Stimulated activated CD8-positive, alpha-beta memory T cell treated with anti-CD3 and anti-CD28 coated beads, Interleukin-7, amount 100 ng/mL, for 1 hour (primary cell): ENCODE results near the gene SREBF1.
"Not testable (repeated sequence)": the region's sequence is repeated elsewhere in the genome, so short reads cannot be mapped to it uniquely, and the experiment has no call there.

Source experiments
- DNase-seq, 2 donors: peaks; one replicate each; pipeline ENCODE4 v3.0.0-alpha.2; 2020; ENCODE audit warnings: low read depth in 2 of 2

The SREBF1 gene

DNA sequence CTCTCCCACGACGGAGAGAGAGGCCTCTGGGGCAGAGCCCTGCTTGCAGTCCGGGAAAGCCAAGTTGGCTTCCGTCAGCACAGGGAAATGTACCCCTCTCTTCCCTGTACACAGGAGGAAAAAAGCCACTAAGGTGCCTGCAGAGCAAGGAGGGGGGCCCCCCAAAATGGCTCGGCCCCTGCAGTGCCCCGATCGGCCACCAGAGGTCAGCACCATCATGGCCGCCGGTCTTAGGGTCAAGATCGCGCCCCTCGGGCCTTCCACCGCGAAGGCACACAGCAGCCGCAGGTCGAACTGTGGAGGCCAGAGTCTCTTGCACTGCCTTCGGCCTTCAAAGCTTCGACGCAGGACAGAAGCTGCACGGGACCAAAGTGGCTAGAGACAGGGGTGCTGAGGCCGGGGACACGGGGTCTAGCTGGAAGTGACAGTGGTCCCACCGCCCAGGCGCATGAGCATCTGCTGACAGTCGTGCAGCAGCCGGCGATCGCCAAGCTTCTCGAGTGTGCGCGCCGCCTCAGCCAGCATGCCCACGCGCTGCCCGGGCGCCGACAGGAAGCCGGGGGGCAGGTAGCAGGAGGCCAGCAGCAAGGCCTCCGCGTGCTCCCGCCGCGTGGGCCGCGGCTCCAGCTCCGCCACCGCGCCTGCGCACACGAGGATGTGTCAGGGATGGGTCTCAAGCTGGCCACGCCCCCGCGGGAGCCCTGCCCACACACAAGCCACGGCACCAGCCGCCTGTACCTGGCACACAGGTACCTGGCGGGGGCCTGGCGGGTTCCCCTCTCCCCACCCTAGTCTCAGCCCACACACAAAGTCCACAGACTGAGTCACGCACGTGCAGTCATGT lies 24.4 kb downstream of the SREBF1 start:
- peak; percentile 46 to 60 for DNase-seq

DNA sequence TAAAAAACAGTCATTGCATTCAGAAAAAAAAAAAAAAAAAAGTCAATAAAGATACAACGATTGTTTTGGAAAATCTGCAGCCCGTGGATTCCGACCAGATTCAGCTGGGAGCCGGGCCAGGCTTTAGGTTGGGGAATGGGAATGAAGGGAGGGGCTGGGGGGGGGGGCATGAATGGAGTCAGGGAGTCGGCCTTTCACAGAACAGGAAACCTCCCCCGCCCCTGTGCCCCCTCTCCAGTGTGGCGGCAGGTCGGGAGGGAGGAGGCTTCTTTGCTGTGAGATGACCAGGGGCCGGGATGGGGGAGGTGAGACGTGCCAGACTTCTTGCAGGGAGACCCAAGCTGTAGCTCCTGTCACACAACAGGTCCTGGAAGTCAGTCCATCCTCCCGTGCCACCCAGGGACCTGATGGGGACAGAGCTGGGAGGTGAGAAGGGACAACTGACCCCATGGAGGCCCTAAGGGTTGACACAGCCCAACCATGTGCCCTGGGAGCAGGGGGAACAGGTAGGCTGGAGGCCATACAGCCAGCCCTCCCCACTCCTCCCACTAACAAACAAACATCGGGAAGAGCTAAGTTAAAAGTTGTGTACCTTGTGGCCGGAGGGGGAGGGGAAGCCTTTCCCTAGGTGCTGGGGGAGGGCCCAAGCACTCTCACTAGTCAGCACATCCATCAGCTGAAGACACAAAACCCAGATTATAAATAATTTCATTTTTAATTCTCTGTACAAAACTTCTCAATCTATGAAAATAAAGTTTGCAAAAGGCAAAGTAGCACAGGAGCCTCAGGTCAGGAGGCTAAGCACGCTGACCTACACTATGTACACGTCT lies 25.2 kb downstream of the SREBF1 start:
- DNase-seq, result no peak

GRCh38 chr17:17810895-17811248 lies 25.9 kb downstream of the SREBF1 start:
- DNase-seq, result no peak

DNA sequence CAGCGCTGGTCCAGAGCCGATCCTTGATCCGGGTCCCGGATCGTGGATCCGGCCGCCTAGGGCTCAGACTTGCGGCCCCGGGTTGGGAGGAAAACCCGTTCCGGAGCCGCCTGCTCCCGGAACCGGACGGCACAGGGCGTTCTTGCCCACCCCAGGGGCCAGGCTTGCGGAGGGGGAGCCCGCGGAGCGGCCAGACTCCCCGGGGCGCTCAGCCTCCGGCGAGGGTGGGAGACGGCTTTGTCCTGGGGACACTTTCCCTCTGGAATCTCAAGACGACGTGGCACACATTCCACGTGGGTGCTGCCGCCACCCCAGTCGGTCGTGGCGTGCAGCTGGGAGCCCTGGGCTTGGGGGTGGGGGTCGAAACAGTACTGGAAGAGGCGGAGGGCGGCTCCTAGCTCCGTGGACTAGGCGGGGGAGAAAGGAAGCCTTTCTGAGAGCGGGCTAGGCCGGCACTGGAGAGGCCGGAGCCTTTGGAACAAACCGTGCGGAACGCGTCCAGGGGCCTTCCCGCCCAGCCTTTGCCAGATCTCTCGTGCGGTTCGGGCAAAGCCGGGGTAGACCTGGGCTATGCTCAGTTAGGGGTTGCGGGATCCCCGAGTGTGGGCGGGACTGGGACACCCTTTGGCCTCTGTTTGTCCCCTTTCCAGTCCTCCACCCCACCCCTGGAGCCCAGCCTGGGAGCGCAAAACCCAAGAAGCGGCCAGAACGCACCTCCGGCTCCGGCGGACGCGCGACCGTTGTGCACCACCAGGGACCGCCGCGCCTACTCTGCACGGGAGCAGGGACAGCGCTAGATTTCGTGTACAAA lies 26.5 kb downstream of the SREBF1 start:
- DNase-seq, result no peak

DNA sequence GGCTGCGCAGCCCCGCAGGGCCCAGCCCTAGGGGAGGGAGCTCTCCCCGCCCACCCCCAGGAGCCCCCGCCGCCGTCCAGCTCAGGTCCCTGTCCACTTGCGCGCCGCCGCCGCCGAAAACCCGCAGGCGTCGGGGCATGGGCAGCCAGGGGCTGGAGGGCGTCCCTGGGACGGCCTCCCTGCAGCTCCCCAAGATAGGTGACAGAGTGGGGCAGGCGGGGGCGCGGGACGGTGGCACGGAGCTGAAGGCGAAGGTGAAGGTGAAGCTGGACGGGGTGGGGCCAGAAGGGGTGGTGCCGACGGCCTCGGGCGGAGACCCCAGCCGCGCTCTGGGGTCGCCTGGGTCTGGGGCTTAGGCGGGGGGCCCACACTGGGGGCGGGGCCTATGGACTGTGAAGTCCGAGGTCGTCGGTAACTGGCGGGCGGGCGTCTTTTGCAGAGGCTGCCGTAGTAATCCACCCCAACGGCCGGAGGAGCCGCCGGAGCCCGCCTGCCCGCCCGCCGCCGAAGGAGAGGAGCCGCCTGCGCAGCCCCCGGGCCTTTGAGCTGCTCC lies 27.2 kb downstream of the SREBF1 start:
- DNase-seq, result no peak

- DNase-seq, result no peak
These were observed 27.9 kb downstream of the SREBF1 start for GRCh38 chr17:17808706-17809432.

GRCh38 chr17:17808200-17808599 lies 28.6 kb downstream of the SREBF1 start:
- not testable (repeated sequence) for DNase-seq

GRCh38 chr17:17807440-17807839 lies 29.3 kb downstream of the SREBF1 start:
- no peak for DNase-seq

DNA sequence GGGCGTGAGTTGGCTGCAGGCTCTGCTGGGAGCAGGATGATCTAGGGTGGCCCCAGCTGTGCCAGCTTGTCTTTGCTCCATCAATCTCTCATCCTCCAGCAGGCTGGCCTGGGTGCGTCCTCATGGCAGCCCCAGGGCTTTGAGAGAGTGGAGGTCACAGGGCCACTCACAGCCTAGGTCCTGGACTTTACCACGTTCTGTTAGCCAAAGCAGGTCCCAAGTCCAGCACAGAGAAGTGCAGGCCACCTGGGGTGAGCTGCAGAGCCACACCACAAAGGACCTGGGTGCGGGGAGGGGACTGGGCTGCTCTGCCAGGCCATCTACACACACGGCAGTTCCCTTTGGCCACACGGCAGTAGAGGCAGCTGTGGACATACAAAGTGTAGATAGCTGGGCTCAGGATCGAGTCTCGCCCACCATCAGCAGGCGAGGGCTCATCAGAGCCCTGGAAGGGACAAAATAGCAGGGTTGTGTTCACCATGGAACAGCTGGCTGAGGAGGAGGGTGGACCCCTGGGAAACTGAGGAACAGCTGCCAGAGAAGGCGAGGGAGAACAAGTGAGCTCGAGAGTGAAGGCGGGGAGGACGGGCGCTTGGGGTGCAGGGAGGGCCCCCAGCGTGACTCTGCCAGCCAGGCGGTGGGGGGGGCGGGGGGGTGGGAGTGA lies 30.0 kb downstream of the SREBF1 start:
- no peak for DNase-seq

- DNase-seq, result no peak
These were observed 30.8 kb downstream of the SREBF1 start for GRCh38 chr17:17806035-17806434.

DNA sequence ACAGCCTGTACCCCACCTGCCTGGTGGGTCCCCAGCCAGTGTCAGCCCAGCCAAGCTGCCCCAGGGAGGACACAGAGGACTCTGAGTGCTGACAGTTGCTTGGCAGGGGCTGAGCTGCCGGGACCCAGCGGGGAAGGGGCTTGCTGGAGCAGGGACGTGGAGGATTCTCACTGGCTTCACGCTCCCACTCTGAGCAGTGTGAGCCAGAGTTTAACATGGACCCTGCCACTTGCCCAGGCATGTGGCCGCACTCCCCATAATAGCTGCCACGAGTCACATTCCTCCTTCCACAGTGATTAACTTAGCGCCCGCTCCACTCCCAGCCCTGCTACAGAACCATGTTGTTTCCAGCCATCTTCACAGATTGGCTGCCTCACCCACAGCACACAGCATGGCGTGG lies 31.2 kb downstream of the SREBF1 start:
- DNase-seq, result no peak

GRCh38 chr17:17804007-17804406 lies 32.8 kb downstream of the SREBF1 start:
- no peak for DNase-seq

GRCh38 chr17:17801800-17802481 lies 34.8 kb downstream of the SREBF1 start:
- no peak for DNase-seq

DNA sequence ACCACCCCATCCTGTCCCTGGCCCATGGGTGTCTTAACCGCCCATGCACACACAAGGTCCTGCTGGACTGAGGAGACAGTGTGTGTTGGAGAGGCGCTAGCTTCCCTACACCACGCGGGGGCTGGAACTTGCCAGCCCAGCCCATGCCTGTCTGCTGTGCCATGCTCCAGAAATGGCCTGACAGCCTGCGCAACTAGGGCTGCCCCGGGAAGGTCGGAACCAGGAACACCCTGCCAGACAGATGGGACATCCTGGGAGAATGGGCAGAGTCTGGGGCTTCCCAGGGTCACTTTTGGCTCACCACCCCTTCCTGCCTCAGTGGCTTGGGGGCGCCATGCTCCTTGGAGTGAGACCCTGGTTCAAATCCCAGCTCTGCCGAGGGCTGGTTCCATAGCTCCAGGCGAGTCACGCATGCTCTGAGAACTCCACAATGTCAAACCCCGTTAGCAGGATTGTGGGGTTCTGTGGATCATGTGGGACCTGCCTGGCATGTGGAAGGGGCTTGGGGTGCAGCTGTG lies 36.2 kb downstream of the SREBF1 start:
- DNase-seq, result no peak

GRCh38 chr17:17798573-17799255 lies 38.1 kb downstream of the SREBF1 start:
- no peak for DNase-seq

- DNase-seq, result no peak
These were observed 38.7 kb downstream of the SREBF1 start for GRCh38 chr17:17798010-17798556.

GRCh38 chr17:17797119-17797809 lies 39.5 kb downstream of the SREBF1 start:
- no peak for DNase-seq

DNA sequence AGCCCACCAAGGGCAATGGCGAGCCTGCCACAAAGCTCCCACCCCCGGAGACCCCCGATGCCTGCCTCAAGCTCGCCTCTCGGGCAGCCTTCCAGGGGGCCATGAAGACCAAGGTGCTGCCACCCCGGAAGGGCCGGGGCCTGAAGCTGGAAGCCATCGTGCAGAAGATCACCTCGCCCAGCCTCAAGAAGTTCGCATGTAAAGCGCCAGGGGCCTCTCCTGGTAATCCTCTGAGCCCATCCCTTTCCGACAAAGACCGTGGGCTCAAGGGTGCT lies 40.1 kb downstream of the SREBF1 start:
- DNase-seq, result no peak
